Hematopoietic multipotent progenitor cell treated with erythropoietin and hydrocortisone succinate and interleukin-3 and kit ligand, for 15 days (in vitro differentiated cells): ENCODE results near the gene LDB2.

Experiments used
- DNase-seq: peaks from one replicate; pipeline ENCODE4 v3.0.0-alpha.2; 2015; ENCODE audit warnings: low spot score

Gene LDB2

GRCh38 chr4:16802044-16802443 is 96.4 kb downstream of the LDB2 start:
- no peak for DNase-seq

- no peak for DNase-seq
Measured at GRCh38 chr4:16801356-16801755, 97.1 kb downstream of the LDB2 start.

- peak; percentile 22 for DNase-seq
Measured at GRCh38 chr4:16794816-16795445, 103.5 kb downstream of the LDB2 start.

- DNase-seq: no peak
Measured at GRCh38 chr4:16791460-16791859, 107.0 kb downstream of the LDB2 start.

GRCh38 chr4:16790508-16790907 is 107.9 kb downstream of the LDB2 start:
- no peak for DNase-seq

- DNase-seq: no peak
Measured at GRCh38 chr4:16788868-16789267, 109.6 kb downstream of the LDB2 start.

- no peak for DNase-seq
Measured at GRCh38 chr4:16785793-16786527, 112.5 kb downstream of the LDB2 start.

- no peak for DNase-seq
Measured at GRCh38 chr4:16783119-16783518, 115.3 kb downstream of the LDB2 start.

GRCh38 chr4:16779028-16779675 is 119.3 kb downstream of the LDB2 start:
- DNase-seq: no peak

GRCh38 chr4:16777726-16778125 is 120.7 kb downstream of the LDB2 start:
- no peak for DNase-seq

GRCh38 chr4:16775411-16776154 is 122.9 kb downstream of the LDB2 start:
- no peak for DNase-seq

GRCh38 chr4:16772366-16772850 is 126.0 kb downstream of the LDB2 start:
- DNase-seq: no peak

GRCh38 chr4:16770710-16771285 is 127.6 kb downstream of the LDB2 start:
- DNase-seq: no peak

- no peak for DNase-seq
Measured at GRCh38 chr4:16767861-16768260, 130.6 kb downstream of the LDB2 start.

- no peak for DNase-seq
Measured at GRCh38 chr4:16767251-16767650, 131.2 kb downstream of the LDB2 start.

GRCh38 chr4:16765546-16765945 is 132.9 kb downstream of the LDB2 start:
- DNase-seq: no peak

- DNase-seq: no peak
Measured at GRCh38 chr4:16764622-16765021, 133.8 kb downstream of the LDB2 start.

- no peak for DNase-seq
Measured at GRCh38 chr4:16760617-16761363, 137.7 kb downstream of the LDB2 start.

GRCh38 chr4:16759931-16760582 is 138.4 kb downstream of the LDB2 start:
- DNase-seq: no peak

- DNase-seq: no peak
Measured at GRCh38 chr4:16758816-16759215, 139.6 kb downstream of the LDB2 start.

GRCh38 chr4:16758255-16758654 is 140.2 kb downstream of the LDB2 start:
- no peak for DNase-seq
